Measurements from ENCODE around the gene BEST1. TPM values are rescaled to one million over a fixed set of nuclear protein-coding genes. Genes with fewer than 3 reads are reported as not detected.

BEST1 gene
- total RNA-seq, 1 experiment from 2014 or later: 0.22 TPM

- no peaks in the 10 kb centered on the region for H3K9me3 ChIP-seq (ENCODE audit: low read length)
- H4K20me1 ChIP-seq (ENCODE audit: low read length): no peaks in the 10 kb centered on the region
- no peaks in the 10 kb centered on the region for H3K79me2 ChIP-seq (ENCODE audit: low read length)
- H3K9me2 ChIP-seq (replicated peaks; ENCODE audit: low read length): no peaks in the 10 kb centered on the region
- intact Hi-C loops (cut with micrococcal nuclease): no loop called here
- H3K4me2 ChIP-seq (ENCODE audit: low read length): no peak overlapping the region
- TF ChIP-seq EZH2 (IDR thresholded peaks at IDR 0.05; ENCODE audit: low read length, unreplicated experiment) (no peak), EZH2phosphoT487 (IDR thresholded peaks at IDR 0.05; ENCODE audit: borderline replicate concordance, low read length) (no peak), CTCF (conservative IDR thresholded peaks at IDR 0.05; ENCODE audit: low read depth, low read length) (no peak)
- no peaks in the 10 kb centered on the region for H3K4me1 ChIP-seq (ENCODE audit: insufficient read depth, low read length)
- H2AFZ ChIP-seq (ENCODE audit: low read length): no peak overlapping the region
- CTCF ChIA-PET: no interaction called here
- POLR2A ChIA-PET (ENCODE audit: unreplicated experiment): no interaction called here
- BruUV-seq (replicated peaks): no TSS peak
- DNase-seq: no peak
- no peak overlapping the region for H3K9ac ChIP-seq (ENCODE audit: low read length)
- no peak overlapping the region for H3K27ac ChIP-seq (ENCODE audit: low read length)
- H3K27me3 ChIP-seq (ENCODE audit: low read length): no peaks in the 10 kb centered on the region
- H3F3A ChIP-seq (ENCODE audit: low read length, unreplicated experiment): no peaks in the 10 kb centered on the region
- no peaks in the 10 kb centered on the region for H3K36me3 ChIP-seq (ENCODE audit: low read depth, low read length)
- no peak overlapping the region for H3K4me3 ChIP-seq (ENCODE audit: low read length)
- ATAC-seq: no peak
These were observed 38.2 kb upstream of the BEST1 start for GRCh38 chr11:61911701-61912529.

GRCh38 chr11:61912530-61912898, 37.6 kb upstream of the BEST1 start:
- Histone ChIP-seq H3K79me2 (ENCODE audit: low read length) (no peaks in the 10 kb centered on the region), H3F3A (ENCODE audit: low read length, unreplicated experiment) (no peaks in the 10 kb centered on the region), H4K20me1 (ENCODE audit: low read length) (no peaks in the 10 kb centered on the region), H2AFZ (ENCODE audit: low read length) (no peak overlapping the region), H3K9ac (ENCODE audit: low read length) (no peak overlapping the region), H3K27me3 (ENCODE audit: low read length) (no peaks in the 10 kb centered on the region), H3K9me2 (replicated peaks; ENCODE audit: low read length) (no peaks in the 10 kb centered on the region), H3K4me1 (ENCODE audit: insufficient read depth, low read length) (no peaks in the 10 kb centered on the region), H3K27ac (ENCODE audit: low read length) (no peak overlapping the region), H3K36me3 (ENCODE audit: low read depth, low read length) (no peaks in the 10 kb centered on the region), H3K4me2 (ENCODE audit: low read length) (no peak overlapping the region), H3K9me3 (ENCODE audit: low read length) (no peaks in the 10 kb centered on the region), H3K4me3 (ENCODE audit: low read length) (no peak overlapping the region)
- DNase-seq (no peak), ATAC-seq (no peak)
- no peak for TF ChIP-seq EZH2 (IDR thresholded peaks at IDR 0.05; ENCODE audit: low read length, unreplicated experiment)
- TF ChIP-seq EZH2phosphoT487 (IDR thresholded peaks at IDR 0.05; ENCODE audit: borderline replicate concordance, low read length): no peak
- no peak for TF ChIP-seq CTCF (conservative IDR thresholded peaks at IDR 0.05; ENCODE audit: low read depth, low read length)
- ChIA-PET CTCF (interaction anchor here (1.0 kb wide), 1 partner anchor 156 kb away, joined by 4 read pairs; no protein-coding TSS in a partner anchor), POLR2A (ENCODE audit: unreplicated experiment) (no interaction called here)
- intact Hi-C loops (cut with micrococcal nuclease): no loop called here
- no TSS peak for BruUV-seq (replicated peaks)

All from PC-3 (cell line).